ENCODE measurements around the gene ATP6V0A1.
"Not testable (repeated sequence)": the region's sequence is repeated elsewhere in the genome, so short reads cannot be mapped to it uniquely, and the experiment has no call there.

The ATP6V0A1 gene

DNA sequence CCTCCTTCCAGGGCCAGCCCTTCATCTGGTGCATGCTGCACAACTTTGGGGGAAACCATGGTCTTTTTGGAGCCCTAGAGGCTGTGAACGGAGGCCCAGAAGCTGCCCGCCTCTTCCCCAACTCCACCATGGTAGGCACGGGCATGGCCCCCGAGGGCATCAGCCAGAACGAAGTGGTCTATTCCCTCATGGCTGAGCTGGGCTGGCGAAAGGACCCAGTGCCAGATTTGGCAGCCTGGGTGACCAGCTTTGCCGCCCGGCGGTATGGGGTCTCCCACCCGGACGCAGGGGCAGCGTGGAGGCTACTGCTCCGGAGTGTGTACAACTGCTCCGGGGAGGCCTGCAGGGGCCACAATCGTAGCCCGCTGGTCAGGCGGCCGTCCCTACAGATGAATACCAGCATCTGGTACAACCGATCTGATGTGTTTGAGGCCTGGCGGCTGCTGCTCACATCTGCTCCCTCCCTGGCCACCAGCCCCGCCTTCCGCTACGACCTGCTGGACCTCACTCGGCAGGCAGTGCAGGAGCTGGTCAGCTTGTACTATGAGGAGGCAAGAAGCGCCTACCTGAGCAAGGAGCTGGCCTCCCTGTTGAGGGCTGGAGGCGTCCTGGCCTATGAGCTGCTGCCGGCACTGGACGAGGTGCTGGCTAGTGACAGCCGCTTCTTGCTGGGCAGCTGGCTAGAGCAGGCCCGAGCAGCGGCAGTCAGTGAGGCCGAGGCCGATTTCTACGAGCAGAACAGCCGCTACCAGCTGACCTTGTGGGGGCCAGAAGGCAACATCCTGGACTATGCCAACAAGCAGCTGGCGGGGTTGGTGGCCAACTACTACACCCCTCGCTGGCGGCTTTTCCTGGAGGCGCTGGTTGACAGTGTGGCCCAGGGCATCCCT, 84.8 kb downstream of the ATP6V0A1 start:
- DNase-seq, result no peak

DNA sequence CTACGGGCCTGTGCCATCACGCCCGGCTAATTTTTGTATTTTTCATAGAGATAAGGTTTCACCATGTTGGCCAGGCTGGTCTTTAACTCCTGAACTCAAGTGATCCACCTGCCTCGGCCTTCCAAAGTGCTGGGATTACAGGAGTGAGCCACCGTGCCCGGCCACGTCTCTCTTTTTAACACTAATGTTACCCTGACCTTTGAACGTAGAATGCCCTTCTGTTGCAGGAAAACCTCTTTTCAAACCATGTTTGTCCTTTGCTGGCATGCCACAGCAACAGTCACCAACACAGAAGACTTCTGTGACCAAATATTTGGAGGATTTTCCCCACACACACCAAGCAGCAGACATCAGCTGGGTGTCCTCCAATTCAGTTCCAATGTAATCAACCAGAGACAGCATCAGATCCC, 86.2 kb downstream of the ATP6V0A1 start:
- DNase-seq, result no peak

DNA sequence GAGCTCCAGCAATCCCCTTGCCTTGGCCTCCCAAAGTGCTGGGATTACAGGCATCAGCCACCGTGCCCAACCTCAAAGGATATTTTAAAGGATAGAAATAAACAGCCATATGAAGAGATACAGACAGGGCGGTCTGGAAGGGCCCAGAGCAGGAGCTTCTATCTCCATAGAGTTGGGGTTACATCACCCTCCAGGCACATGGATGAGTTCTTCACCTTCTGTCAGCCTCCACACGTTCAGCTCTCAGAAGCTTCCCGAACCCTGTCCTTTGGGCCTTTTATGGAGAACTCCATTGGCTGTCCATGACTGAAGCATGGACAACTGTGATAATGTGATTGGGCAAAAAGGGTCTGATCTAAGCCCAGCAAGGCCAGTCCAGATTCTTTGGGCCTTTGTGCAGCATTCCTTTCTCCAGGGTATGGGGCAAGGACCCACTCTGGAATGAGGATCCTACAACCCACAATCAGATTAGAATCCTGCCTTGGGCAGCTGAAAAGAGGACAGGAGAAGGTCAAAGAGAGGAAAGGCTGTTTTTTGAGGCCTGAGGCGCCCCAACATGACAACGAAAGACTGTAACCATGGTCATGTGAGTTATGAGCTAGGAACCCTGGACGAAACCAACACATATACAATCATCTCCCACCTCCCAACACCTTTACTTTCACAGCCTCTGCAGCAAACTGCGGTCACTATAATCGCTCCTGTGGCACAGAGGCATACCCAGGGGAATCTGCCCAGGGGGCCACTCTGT, 87.3 kb downstream of the ATP6V0A1 start:
- not testable (repeated sequence) for DNase-seq

DNA sequence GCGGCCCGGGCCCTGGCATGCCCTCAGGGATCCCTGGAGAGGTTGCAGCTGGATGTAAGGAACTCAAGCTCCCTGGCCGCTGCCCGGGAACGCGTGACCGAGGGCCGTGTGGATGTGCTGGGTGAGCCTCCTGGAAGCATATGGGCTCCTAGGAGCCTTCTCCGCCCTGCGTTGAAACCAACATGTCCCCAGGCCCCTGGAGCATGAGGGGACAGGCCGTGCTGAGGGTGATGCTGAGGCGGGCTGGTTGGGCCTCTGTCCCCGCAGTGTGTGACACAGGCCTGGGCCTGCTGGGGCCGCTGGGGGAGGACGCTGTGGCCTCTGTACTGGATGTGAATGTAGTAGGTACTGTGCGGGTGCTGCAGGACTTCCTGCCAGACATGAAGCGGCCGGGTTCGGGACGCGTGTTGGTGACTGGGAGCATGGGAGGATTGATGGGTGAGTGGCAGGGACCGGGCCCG, 88.4 kb downstream of the ATP6V0A1 start:
- DNase-seq, result no peak

DNA sequence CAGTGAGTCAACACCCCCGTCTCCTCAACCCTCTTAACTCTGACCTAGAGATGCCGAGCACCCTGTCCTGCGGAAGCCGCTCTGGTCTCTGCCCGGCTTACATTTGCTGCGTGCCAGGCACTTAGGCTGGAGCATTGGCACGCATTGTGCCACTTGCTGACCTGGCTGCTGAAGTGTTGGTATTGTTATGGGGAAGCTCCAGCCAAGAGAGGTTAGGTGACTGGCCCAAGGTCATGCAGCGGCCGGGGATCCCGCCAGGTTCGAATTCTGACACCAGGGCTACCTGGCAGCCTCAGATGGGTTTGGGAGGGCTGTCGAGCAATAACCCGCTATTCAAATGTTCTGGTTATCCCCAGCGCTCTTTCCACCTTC, 89.0 kb downstream of the ATP6V0A1 start:
- DNase-seq, result no peak

DNA sequence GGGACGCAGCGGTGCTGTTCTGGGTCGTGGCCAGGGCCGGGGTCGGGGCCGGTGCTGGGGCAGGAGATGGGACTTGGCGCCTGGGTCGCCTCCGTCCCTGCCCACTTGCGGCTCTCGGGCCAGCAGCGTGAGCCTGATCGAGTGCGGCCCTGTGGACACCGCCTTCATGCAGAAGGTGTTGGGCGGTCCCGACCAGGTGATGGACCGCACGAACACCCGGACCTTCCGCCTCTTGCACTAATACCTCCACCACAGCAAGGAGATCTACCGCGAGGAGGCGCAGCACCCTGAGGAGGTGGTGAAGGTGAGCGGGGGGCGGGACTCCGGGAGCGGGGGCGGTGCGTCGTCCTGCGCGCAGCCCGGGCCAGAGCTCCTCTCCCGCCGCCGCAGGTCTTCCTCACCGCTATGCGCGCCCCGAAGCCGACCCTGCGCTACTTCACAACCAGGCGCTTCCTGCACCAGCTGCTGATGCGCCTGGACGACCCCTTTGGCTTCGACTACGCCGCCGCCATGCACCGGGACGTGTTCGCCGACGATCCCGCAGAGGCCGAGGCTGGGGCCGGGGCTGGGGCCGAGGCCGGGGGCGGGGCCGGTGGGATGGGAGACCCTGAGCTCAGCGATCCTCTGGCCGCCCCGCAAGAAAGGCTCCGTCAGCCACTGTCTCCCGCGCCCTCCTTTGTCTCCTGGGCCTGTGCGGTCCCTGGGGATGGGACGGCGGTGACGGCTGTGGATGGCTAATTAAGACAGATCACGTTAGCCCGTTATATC, 89.6 kb downstream of the ATP6V0A1 start:
- DNase-seq, result peak; percentile 84

DNA sequence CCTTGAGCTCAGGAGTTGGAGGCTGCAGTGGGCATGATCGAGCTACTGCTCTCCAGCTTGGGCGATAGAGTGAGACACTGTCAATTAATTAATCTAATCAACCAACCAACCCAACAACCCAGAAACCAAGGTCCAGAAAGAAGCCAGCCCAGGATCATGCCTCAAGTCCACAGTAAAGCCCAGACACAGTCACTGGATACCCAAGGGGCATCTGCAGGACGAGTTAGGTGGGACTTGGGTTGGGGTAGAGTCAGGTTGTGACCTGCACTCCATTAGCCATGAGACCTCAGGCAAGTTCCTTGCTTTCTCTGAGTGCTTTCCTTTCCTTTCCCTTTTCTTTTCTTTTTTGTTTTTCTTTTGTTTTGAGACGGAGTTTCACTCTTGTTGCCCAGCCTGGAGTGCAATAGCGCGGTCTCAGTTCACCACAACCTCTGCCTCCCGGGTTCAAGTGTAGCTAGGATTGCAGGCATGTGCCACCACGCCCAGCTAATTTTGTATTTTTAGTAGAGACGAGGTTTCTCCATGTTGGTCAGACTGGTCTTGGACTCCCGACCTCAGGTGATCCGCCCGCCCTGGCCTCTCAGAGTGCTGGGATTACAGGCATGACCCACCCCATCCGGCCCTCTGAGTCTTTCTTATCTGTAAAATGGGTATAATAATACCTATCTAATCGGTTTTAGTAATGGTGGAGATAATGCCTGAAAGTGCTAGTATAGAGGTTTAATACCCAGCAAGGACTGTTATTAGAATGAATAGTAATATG, 90.5 kb downstream of the ATP6V0A1 start:
- no peak for DNase-seq

- DNase-seq, result not testable (repeated sequence)
Measured at GRCh38 chr17:42552736-42553135, 94.1 kb downstream of the ATP6V0A1 start, which contains the start of gene HSD17B1. Gene HSD17B1, plus strand, starts transcription at chr17:42552923. Its CDS starts 11 bp downstream, at chr17:42552934.

- no peak for DNase-seq
Measured at GRCh38 chr17:42553161-42553818, 94.6 kb downstream of the ATP6V0A1 start.

- no peak for DNase-seq
Measured at GRCh38 chr17:42553866-42554249, 95.2 kb downstream of the ATP6V0A1 start.

GRCh38 chr17:42554250-42555121, 95.8 kb downstream of the ATP6V0A1 start:
- DNase-seq, result peak; percentile 72

- no peak for DNase-seq
Measured at GRCh38 chr17:42555122-42555622, 96.5 kb downstream of the ATP6V0A1 start.

DNA sequence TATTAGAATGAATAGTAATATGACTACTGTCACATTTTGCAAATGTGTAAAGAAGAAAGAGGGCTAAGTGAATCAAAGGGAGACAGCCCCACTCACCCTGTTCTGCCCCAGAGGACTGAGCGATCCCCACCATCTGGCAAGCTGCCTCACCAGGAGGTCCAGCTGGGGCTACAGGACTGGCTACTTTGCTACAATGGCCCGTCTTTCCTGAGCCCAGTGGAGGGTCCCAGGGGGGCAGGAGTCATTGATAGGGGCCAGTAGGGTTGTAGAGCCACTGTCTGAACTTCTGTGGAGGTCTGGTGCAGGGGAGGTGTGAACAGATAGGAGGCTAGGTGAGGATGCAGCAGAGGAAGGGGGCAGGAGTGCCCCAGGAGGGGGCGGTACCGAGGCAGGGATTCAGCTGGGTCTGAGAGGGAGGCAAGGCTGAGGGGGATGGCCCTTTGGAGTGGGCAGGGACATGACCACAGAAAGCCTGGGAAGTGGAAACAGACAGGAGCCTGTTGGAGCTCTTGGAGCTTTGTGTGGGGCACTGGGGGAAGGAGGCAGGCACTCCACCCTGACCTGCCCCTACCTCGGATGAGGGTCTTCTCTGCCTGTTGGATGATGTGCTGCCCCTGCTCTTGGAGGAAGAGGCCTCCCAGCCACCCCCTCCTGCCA, 97.4 kb downstream of the ATP6V0A1 start:
- DNase-seq, result not testable (repeated sequence)

DNA sequence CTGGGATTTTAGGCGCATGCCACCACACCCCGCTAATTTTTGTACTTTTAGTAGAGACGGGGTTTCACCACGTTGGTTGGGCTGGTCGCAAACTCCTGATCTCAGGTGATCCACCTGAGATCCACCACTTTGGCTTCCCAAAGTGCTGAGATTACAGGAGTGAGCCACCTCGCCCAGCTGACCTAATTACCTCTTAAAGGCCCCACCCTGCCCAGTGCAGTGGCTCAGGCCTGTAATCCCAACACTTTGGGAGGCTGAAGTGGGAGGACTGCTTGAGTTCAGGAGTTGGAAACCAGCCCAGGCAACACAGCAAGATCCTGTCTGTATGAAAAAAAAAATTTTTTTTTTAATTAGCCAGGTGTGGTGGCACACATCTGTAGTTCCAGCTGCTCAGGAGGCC, 100.4 kb downstream of the ATP6V0A1 start:
- DNase-seq, result no peak

DNA sequence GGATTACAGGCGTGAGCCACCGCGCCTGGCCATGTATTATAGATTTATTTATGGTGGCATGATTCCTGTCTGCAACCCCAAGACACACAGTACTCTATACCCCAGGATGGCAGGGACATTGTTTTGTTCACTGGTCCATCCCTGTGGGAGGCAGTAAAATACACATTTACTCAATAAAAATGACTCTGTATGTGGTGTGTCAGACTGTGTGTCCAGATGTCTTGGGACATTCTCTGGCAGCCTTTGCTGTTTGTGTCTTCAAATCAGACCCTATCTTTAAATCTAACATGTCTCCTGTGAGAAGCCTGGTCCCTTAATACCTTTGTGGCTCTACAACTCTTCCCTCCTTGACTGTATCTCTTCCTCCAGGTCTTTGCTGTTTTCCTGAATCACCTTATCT, 101.6 kb downstream of the ATP6V0A1 start:
- DNase-seq, result no peak

DNA sequence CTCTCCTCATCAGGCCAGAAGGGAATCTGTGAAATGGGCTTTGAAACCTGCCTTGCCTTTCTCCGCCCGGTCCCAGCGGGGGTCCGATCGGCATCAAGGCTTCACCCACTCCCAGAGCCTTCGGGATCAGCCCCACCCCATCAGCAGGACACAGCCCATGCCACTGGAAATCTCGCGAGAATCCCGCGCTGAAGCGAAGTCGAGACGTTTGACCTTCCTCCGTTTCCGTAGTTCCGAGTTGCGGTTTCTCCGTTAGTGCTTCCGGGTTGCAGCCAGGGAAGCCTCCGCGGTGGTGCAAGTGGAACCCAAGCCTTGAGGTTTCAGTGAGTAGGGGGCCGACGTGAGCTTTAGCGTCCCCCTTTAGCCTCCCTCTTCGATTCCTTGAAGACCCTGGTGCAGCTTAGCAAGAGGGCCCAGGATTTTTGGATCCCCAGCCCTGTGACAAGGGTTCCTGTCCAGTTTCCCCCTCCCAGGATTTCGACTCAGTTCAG, 103.3 kb downstream of the ATP6V0A1 start, which contains the start of gene COASY:
Gene COASY, plus strand, starts transcription at position 252 of the 491 bp plus-strand sequence. CDS start 475 bp downstream, outside the sequence.
- DNase-seq, result peak; percentile 88

DNA sequence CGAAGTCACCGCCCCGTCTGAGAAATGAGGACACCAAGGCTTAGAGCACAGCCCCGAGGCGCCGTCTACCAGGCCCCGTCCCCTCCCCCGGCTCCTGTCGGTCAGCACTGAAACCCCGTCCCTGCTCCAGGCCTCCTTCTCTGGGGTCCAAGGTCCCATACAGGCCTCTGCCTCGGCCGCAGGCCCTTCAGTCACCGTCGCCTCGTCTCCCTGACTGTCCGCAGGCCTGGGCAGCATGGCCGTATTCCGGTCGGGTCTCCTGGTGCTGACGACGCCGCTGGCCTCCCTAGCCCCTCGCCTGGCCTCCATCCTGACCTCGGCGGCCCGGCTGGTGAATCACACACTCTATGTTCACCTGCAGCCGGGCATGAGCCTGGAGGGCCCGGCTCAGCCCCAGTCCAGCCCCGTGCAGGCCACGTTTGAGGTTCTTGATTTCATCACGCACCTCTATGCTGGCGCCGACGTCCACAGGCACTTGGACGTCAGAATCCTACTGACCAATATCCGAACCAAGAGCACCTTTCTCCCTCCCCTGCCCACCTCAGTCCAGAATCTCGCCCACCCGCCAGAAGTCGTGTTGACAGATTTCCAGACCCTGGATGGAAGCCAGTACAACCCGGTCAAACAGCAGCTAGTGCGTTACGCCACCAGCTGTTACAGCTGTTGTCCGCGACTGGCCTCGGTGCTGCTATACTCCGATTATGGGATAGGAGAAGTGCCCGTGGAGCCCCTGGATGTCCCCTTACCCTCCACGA, 103.9 kb downstream of the ATP6V0A1 start:
- DNase-seq, result no peak

DNA sequence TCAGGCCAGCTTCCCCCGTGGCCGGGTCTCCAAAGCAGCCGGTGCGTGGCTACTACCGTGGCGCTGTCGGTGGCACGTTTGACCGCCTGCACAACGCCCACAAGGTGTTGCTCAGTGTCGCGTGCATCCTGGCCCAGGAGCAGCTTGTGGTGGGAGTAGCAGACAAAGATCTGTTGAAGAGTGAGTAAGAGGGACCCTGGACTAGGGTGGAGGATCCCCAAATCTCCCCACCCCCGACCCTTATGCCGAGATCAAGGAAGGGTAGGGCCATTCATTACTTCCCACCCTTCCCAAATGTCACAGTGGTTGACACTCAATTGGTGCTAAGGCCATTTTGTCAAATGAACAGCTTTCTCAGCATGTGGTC, 104.4 kb downstream of the ATP6V0A1 start:
- DNase-seq, result no peak

DNA sequence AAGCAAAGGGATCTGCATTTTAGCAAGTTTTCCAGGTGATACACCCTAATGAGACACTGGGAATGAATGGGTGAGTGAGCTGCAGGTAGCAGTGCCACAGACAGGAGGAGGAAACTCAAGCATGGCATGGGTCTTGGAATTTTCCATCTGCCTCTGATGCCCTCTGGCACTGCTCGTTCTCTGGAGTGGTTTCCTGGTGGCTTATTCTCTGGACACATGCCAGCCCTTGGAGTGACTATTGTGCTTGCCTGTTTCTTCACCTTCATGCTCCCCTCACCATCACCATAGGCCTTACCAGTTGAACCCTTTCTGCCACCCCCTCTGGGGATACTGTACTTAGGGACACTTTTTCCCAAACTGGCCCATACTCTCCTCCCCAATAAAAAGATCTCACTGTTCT, 104.9 kb downstream of the ATP6V0A1 start:
- DNase-seq, result no peak
